GM11168 (cell line): ENCODE data around the gene ZNF775.

ENCODE experiments used
- in situ Hi-C: fragments of 300-500 bp; cut with MboI; formaldehyde crosslinking; loops from one replicate; pipeline ENCODE4 v1.12.0; 2022; ENCODE audit warnings: low sequenced_read_pairs; ENCODE audit not compliant: unreplicated experiment

The ZNF775 gene

DNA sequence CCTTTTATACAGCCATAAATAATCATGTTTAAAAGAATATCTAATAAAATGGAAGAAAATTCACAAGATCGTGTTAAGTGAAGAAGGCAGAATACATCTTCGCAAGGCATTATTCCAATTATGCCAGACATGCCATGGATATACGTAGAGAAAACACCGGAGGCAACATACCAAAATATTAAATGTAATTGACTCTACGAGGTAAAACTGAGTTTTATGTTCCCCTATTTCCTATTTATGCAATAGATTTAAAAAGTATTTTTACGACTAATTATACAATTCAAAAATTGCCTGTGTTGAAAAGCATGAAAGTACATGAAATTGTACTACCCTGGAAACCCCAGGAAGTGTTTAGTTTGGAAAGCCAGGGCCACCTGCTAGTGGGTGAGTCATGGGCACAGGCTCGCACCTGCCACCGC, 11.4 kb upstream of the ZNF775 start:
- in situ Hi-C loops = loop anchor here (10.0 kb wide), 1 partner anchor 57 kb away; no protein-coding TSS in a partner anchor

DNA sequence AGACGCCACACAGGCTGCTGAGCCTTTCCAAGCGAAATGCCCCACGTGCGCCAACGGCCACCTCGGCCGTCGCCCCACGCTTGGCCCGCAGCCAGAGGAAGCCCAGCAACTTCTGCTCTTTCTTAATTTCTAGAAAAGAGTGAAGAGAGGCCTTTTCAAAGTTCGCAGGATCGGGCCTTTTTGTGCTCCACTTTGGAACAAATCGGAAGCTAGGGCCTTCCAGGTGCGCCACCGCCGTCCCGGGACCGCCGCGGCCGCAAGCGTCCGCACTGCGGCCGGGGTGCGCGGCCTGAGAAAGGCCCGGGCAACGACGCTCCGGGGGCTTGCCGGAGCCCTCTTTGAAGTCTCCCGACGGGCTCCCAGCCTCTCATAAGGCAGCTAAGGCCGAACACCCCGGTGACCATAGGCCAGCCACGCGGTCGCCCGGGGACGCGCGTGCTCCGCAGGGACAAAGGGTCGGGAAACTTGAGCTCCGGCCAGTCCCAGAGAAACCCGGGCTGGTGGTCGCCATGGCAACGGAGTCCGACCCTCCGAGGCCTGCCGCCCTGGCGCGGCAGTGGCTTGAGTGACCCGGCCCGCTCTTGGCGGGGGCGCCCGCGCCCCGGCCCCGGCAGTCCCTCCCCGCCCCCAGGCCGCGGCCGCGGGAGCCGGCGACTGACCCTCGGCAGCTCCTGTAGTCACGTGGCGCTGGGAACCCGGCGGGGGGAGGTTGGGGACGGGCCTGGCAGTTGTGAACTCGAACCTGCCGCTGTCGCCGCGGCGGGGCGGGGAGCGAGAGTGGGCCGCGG, 10.8 kb upstream of the ZNF775 start, which contains the start of gene REPIN1:
Gene REPIN1 (plus strand): TSS at position 727 of the 788 bp plus-strand sequence. CDS start 890 bp downstream, outside the sequence.
- in situ Hi-C loops = loop anchor here (10.0 kb wide), 1 partner anchor 57 kb away; no protein-coding TSS in a partner anchor

DNA sequence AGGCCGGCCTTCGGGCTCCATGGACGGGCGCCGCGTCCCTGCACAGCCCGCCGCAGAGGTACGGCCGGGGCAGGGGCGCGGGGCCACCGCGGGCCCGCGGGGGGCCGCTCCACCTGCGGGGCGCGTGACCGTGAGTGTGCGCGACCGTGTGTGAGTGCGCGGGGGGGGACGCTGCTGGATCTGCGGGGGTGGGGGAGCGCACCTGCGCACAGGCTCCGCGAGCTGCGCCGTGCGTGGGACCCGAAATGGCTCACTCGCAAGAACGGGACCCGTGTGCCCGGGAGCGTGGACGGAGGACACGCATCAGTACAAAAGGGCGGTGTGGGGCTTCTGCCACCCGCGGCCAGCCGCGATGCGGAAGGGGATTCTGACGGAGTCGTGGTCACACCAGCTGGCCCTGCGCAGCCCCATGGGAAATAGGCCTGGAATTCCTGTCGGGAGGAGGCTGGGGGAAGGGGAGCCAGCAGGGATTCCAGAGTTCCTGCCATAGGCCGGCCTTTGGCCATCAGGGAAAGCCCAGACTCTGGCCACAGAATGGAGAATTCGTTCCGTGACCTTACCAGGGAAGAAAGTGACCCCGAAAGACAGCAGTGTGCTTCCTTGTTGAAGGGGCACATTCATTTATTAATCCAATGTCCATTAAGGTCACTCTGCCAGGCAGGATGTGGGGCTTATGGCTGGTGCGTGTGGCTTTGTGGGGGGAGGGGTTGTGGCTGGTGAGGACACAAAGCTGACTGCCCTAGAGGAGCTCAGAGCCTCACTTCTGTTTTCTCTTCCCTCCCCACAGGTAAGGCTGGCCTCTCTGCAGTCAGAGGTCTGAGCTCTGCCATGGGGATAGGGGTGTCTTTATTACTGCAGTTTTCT, 10.0 kb upstream of the ZNF775 start:
- in situ Hi-C loops = loop anchor here (10.0 kb wide), 1 partner anchor 56 kb away; no protein-coding TSS in a partner anchor

DNA sequence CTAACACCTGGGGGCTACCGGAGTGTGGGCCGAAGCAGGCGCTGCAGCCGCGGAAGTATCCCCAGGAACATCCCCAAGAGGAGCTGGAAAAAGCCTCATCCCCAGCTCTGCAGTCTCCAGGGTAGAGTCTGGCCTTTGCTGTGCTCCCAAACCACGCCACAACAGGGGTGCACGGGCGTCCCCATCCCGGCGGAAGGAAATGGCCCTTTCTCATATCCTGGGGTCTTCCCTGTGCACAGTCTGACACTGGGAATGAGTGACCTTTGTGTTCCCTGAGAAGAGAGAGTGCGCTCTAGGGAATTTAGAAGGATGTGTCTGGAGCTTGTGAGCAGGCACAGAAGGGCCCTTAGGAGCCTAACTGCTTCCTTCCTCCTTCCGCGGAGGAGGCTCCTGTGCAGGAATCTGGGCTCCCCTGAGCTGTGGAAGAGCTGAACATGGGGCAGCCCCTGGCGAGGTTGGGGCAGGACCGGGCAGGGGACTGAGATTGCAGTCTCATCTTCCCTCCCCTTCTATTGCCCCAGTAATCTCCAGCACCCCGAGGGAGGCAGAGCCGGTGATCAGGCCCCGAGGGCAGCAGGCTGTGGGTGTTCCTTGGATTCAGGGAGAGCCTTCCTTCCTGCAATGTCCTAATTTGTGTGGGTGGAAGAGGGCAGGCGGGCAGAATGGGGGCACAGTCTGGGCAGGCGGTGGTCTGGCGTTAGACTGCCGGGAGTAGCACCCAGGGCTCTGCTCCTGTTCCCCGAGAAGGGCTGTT, 9.2 kb upstream of the ZNF775 start:
- in situ Hi-C loops = loop anchor here (10.0 kb wide), 1 partner anchor 55 kb away; no protein-coding TSS in a partner anchor

DNA sequence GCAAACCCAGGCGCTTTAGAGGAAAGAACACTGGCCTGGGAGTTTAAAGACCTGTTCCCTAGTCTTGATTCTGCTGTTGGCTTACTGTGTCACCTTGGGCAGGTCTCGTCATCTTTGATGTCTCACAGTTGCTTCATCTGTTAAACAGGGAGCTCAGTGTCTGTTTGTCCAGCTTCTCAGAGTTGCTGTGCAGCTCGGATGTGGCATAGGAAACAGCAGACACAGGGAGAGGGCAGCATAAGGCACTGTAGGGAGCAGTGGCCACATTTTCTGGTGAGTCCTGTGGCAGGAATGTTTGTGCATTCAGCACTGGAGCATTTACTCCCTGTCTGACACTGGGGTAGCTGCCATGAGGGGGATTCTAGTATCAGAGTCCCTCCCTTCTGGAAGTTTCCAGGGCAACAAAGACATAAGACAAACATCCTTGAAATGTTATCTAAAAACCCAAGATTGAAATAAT, 8.5 kb upstream of the ZNF775 start:
- in situ Hi-C loops = no loop called here

DNA sequence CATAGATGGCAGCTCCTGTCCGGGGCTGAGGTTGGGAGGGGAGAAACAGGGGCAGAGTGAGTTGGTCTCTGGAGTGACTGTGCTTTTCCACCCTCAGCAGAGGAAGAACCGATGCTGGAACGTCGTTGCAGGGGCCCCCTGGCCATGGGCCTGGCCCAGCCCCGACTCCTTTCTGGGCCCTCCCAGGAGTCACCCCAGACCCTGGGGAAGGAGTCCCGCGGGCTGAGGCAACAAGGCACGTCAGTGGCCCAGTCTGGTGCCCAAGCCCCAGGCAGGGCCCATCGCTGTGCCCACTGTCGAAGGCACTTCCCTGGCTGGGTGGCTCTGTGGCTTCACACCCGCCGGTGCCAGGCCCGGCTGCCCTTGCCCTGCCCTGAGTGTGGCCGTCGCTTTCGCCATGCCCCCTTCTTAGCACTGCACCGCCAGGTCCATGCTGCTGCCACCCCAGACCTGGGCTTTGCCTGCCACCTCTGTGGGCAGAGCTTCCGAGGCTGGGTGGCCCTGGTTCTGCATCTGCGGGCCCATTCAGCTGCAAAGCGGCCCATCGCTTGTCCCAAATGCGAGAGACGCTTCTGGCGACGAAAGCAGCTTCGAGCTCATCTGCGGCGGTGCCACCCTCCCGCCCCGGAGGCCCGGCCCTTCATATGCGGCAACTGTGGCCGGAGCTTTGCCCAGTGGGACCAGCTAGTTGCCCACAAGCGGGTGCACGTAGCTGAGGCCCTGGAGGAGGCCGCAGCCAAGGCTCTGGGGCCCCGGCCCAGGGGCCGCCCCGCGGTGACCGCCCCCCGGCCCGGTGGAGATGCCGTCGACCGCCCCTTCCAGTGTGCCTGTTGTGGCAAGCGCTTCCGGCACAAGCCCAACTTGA, 7.8 kb upstream of the ZNF775 start:
- in situ Hi-C loops = no loop called here

DNA sequence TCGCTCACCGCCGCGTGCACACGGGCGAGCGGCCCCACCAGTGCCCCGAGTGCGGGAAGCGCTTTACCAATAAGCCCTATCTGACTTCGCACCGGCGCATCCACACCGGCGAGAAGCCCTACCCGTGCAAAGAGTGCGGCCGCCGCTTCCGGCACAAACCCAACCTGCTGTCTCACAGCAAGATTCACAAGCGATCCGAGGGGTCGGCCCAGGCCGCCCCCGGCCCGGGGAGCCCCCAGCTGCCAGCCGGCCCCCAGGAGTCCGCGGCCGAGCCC, 7.2 kb upstream of the ZNF775 start:
- in situ Hi-C loops = no loop called here

DNA sequence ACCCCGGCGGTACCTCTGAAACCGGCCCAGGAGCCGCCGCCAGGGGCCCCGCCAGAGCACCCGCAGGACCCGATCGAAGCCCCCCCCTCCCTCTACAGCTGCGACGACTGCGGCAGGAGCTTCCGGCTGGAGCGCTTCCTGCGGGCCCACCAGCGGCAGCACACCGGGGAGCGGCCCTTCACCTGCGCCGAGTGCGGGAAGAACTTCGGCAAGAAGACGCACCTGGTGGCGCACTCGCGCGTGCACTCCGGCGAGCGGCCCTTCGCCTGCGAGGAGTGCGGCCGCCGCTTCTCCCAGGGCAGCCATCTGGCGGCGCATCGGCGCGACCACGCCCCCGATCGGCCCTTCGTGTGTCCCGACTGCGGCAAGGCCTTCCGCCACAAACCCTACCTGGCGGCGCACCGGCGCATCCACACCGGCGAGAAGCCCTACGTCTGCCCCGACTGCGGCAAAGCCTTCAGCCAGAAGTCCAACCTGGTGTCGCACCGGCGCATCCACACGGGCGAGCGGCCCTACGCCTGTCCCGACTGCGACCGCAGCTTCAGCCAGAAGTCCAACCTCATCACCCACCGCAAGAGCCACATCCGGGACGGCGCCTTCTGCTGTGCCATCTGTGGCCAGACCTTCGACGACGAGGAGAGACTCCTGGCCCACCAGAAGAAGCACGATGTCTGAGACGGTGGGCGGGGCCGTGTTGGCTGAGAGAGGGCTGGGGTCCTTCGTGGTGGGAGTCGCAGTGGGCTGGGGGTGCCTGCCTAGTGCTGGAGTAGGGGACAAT, 6.7 kb upstream of the ZNF775 start:
- in situ Hi-C loops = no loop called here

DNA sequence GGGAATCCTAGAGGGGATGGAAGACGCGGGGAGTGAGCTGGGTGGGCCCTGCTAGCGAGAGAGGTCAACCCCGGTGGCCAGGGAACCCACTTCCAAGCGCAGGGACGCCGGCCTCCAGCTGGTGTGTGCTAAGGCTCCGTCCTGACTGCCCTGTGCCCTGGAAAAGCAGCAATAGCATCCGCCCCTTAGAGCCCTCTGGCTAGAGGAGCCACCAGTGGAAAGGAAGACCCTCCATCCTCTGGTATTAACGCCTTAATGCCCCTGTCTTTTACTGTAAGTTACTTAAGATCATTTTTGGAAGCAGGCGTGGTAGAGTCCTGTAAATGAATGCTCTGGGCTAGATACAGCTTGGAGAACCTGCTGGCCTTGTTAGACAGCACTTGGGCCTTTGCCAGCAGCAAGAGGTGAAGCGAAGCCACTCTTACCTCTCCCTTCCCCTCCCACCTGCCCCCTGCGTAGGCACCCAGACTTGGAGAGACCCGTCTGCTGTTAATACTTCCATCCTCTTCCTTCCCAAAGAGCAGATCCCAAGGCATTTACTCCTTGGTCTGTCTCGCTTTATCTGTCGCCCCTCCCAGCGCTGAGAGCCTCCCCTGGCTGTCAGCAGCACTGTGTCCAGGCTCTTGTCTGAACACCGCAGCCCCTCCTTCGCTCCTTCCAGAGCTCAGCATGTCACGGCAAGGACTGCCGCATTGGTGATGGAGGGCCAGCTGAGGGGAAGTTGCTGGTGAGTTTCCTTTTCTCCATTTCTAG, 5.9 kb upstream of the ZNF775 start:
- in situ Hi-C loops = no loop called here

DNA sequence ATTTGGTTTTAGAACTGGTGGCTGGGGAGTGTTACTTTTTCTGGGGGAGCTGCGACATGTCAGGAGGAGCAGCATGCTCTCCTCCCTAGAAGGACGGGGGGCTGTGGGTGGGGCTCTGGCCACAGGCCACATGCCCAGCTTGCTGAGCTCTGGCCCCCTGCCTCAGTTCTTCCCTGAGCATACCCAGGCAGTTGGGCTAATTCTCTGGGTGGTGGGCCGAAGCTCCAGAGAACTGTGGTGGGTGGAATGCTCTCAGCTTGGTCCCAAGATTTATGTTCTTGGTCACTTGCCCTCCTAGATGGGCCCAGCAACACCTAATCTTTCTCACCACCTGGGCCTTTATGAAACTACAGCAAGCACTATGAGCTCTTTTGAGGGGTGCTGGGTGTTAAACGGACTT, 5.1 kb upstream of the ZNF775 start:
- in situ Hi-C loops = no loop called here

DNA sequence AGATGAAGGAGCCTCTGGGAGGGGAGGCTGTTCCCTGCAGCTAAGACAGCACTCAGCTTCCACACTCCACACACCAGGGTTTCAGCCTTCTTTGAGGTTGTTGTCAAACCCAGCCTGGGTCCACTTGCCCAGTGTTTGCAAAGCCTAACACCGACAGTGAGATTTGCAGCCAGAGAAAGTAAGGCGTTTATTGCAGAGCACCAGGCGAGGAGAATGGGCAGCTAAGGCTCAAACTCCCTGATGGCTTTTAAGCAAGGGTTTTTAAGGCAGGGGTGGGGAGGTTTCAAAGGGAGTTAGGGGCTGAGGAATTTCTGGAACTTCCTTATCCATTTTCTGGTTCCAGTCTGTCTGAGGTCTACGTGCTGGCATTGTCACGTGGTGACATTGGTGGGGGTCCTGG, 4.7 kb upstream of the ZNF775 start:
- in situ Hi-C loops = no loop called here

DNA sequence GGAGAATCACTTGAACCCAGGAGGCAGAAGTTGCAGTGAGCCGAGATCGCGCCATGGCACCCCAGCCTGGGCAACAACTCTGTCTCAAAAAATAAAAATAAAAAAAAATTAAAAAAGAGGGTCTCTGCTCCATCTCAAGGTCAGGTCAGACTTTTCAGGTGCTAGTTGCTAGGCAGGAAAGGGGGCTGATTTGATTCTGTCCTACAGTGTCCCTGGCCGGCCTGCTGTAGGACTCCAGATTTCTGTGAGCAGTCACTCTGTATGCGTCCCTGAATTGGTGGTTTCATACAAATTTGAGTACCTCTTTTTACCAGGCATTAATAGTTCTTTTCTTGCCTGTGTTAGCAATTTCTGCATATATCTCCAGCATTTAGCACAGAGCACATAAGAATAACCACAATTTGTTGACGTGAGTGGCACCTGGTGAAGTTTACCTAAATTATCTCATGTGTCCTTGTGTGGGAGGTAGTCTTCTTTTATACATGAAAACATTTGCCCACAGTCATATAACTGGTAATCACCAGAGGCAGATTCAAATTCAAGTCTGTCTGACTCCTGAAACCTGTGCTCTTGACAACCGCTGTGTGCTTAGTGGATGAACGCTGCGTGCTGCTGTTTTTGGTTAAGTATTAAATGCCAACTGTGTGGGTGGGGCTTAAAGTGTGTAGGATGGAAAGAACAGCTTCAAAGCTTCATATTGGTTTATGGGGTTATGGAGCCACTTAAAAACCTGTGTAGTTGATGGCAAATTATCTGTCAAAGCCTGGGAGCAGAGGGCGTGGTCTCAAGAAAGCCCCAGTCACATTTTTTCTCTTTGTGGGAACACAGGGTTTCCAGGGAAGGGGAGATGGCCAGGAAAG, 3.2 kb upstream of the ZNF775 start:
- in situ Hi-C loops = no loop called here

DNA sequence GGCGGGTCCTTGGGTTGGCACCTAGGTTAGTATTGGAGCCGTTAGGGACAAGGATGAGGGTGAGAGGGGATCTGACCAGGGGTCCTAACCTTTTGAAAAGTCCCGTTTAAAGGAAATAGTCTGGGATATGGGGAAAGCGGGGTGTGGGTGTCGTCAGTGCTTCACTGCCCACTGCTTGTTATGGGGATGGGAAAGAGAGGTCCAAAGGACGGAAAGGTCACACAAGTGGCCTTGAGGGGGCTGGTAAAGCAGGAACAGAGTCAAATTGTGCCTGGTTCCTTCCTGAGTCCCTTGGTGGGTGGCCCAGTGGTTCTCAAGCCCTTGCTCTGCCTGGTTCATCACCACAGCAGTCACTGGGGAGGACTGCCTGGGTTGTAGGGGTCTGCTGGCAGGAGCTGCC, 2.6 kb upstream of the ZNF775 start:
- in situ Hi-C loops = no loop called here

DNA sequence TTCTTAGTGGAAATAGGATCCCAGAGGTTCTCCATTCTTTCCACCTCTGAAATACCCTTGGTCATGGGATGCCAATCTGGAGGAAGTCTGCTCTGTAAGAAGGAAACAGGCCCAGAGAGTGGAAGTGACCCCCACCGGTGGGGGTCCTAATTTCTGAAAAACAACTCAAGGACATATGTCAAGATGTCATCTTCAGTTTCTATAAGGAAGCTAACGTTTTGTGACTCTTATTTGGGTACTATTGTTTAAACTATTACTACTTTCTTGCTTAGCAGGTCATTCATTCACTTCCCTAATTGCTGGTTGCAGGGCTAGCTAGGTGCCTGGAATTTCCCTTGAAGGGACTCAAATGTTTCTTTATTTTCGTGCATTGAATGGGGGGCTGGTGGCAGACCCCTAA, 1.9 kb upstream of the ZNF775 start:
- in situ Hi-C loops = no loop called here

DNA sequence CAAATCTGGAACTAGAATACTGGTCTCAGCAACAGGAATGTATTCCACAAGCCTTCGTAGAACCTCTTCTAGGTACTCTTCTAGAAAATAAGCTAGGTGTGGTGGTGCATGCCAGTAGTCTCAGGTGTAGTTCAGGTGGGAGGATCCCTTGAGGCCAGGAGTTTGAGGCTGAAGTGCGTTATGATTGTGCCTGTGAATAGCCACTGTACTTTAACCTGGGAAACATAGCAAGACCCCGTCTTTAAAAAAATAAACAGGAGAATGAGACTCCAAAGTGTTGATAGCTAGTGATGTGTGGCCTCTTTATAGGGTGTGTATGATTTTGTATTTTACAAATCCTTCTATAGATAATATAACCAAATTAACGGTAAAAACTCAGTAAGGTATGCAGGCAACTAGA, 1.5 kb upstream of the ZNF775 start:
- in situ Hi-C loops = no loop called here

DNA sequence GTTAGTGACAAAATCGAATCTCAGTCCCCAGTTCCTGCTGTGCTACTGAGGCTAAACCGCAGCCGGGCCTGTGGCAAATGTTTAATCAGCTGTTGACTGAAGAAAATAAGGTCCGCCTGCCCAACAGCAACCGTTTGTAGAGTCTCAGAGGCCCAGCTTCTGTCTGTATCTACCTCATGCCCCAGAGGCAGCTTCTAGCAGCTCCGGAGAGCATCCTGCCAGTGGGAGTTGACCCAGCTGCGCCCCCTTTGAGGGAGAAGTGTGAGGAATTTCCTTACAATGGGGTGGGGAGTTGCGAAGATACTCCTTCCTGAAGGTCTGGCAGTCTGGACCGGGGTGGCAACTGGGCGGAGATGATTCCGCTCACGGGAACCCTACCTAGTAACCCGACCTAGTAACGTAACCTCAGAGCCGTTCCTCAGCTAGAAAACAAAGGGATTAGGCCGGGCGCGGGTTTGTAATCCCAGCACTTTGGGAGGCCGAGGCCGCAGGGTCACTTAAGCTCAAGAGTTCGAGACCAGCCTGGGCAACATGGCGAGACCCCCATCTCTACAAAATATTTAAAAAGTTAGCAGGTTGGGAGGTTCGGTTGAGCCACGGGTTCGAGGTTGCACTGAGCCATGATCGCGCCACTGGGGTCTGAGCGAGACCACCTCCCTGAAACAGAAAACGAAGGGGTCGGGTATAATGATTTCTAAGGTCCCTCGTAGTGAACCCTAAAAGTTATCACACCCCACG, 846 bp upstream of the ZNF775 start:
- in situ Hi-C loops = no loop called here
